ENCODE data around the gene SP8.

DNA sequence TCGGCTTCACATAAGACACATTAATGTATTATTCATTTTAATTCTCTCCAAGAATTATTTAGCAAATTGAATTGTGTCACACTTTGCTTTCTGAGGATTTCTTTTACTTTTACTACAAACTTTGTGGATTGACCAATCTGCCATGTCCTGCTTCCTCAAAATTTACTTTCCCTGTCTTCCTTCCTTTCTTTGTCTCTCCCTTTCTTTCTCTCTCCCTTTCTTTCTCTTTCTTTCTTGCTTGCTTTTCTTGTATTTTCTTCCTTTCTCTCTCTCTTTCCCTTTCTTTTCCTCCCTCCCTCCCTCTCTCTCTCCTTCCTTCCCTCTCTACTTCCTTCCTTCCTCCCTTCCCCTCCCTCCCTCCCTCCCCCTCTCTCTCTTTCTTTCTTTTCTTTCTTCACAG lies 37.8 kb downstream of the SP8 start:
- TF ChIP-seq POLR2A (IDR thresholded peaks at IDR 0.05), result no peak
- TF ChIP-seq, protein P1, sequence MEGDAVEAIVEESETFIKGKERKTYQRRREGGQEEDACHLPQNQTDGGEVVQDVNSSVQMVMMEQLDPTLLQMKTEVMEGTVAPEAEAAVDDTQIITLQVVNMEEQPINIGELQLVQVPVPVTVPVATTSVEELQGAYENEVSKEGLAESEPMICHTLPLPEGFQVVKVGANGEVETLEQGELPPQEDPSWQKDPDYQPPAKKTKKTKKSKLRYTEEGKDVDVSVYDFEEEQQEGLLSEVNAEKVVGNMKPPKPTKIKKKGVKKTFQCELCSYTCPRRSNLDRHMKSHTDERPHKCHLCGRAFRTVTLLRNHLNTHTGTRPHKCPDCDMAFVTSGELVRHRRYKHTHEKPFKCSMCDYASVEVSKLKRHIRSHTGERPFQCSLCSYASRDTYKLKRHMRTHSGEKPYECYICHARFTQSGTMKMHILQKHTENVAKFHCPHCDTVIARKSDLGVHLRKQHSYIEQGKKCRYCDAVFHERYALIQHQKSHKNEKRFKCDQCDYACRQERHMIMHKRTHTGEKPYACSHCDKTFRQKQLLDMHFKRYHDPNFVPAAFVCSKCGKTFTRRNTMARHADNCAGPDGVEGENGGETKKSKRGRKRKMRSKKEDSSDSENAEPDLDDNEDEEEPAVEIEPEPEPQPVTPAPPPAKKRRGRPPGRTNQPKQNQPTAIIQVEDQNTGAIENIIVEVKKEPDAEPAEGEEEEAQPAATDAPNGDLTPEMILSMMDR (IDR thresholded peaks at IDR 0.05), result no peak

Measured in testis (tissue), 2 donors.